ENCODE data around the gene PARP8.
"Not testable (repeated sequence)": the region's sequence is repeated elsewhere in the genome, so short reads cannot be mapped to it uniquely, and the experiment has no call there.

The PARP8 gene

GRCh38 chr5:50791813-50792212 is 125.4 kb downstream of the PARP8 start:
- DNase-seq: no peak

- DNase-seq: no peak
These were observed 126.4 kb downstream of the PARP8 start for GRCh38 chr5:50792843-50793242.

DNA sequence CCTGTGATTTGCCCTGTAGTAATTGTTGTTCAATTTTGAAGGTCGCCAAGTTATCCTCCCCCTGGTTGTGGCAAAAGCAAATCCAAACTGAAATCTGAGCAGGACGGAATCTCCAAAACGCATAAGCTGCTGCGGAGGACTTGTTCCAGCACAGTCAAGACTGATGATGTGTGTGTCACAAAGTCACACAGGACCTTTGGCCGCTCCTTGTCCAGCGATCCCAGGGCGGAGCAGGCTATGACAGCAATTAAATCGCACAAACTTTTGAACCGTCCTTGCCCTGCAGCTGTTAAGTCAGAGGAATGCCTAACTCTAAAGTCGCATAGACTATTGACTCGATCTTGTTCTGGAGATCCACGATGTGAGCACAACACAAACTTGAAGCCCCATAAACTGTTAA is 128.4 kb downstream of the PARP8 start:
- no peak for DNase-seq

DNA sequence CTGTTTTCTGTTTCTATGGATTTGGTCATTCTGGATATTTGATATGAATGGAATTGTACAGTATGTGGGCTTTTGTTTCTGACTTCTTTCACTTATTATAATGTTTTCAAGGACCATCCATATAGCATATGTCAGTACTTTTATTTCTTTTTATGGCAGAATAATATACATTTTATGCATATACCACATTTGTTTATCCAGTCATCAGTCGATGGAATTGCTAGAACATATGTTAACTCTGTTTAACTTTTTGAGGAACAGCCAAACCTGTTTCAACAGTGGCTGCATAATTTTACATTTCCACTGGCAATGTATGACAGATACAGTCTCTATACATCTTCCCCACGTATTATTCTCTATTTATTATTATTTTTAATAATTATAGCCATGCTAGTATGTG is 131.6 kb downstream of the PARP8 start:
- no peak for DNase-seq

DNA sequence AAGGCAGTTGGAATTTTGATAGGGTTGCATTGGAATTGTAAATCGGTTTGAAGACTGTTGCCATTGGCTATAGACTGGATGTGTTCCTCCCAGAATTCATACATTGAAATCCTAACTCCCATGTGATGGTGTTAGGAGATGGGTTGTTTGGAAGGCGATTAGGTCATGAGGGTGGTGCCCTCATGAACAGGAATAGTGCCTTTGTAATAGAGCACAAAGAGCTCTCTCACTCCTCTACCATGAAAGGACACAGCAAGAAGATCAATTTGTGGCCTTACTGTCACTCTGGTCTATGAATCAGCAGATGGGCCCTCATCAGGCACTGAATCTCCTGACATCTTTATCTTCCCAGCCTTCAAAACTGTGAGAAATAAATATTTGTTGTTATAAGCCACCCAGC is 133.2 kb downstream of the PARP8 start:
- no peak for DNase-seq

DNA sequence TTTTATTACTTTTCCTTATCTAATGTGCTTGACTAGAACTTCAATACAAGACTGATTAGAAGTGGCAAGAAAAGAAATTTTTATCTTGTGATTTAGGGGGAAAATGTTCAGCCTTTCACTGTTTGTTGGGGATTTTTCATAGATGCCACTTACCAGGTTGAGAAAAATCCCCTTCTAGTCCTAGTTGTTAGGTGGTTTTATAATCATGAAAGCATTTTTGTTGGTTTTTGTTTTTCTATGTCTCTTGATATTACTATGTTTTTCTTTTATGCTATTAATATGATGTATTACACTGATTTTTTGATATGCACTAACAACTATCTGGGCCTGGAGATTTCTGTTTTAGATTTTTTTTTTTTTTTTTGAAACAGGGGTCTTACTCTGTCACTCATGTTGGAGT is 134.0 kb downstream of the PARP8 start:
- DNase-seq: no peak

DNA sequence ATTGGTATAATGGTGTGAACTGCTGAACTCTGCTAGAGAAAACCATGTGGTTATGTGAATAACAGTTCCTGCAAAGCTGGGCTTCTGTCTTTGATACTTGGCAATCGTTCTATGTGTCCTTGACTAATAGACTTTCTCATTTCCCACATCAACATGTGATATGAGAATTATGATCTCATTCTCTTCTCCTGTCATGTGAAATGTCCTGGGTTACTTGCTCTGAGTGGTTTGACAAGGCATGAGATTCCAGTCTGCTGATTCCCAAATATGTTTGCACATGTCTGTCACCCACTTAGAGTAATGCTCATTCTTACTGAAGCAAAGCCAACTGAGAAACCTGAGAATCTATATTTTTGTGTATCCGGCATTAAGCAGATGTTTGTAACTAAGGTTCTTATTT is 141.2 kb downstream of the PARP8 start:
- DNase-seq: no peak

- no peak for DNase-seq
These were observed 142.0 kb downstream of the PARP8 start for GRCh38 chr5:50808406-50808805.

- not testable (repeated sequence) for DNase-seq
These were observed 145.3 kb downstream of the PARP8 start for GRCh38 chr5:50811746-50812145.

GRCh38 chr5:50813691-50814090 is 147.3 kb downstream of the PARP8 start:
- DNase-seq: no peak

DNA sequence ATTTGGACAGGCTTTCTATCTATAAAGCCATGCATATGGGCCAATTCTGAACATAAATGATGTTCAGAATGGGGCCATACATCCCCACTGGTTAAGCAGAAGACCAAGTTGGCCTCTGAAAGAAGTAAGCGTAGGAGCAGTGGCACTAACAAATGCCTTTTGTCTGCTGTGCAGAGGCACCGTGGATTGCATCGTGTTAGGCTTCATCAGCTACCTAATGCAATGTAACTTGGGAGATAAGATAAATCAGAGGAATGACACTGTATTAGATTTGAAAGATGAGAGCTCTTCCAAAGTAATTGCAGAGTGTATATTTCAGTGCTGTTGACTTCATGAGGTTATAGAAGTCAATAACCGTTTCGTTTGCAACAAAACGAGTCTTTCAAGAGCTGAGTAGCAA is 148.1 kb downstream of the PARP8 start:
- no peak for DNase-seq

DNA sequence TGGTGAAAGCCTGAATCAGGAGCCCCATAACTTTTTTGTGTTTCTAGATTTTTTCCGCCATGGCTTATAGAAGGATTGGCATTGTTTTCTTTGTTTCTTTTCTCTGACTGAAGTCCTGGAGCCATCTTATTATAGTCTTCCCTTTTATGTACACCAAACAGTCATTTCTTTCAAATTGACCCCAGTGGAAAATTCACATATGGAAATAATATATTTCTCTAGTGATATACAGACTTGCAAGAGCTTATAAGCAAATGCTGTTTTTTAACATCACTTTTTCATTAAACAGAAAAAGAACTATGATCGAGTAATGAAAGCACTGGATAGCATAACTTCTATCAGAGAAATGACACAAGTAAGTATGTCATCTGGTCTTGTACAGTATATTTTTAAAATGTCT is 155.6 kb downstream of the PARP8 start:
- DNase-seq: no peak

- no peak for DNase-seq
These were observed 156.3 kb downstream of the PARP8 start for GRCh38 chr5:50822761-50823160.

GRCh38 chr5:50823568-50823967 is 157.1 kb downstream of the PARP8 start:
- no peak for DNase-seq

DNA sequence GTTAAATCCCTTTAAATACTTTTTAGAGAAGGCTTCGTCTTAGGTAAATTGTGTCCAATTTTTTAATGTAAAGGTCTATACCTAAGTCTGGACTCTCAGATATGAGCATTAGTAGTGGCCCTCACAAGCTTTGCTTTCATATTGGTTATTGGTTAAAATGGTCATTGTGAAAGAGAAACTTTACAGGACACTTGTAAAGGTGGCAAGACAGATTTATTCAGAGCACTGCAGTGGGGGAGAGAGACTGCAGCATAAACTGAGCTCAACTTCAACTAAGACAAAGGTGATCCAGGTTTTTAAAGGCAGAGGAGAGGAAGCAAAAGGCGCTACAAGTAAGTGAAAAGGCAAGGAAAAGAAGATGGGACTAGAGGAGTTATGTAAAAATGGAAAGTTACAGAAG is 157.7 kb downstream of the PARP8 start:
- no peak for DNase-seq

DNA sequence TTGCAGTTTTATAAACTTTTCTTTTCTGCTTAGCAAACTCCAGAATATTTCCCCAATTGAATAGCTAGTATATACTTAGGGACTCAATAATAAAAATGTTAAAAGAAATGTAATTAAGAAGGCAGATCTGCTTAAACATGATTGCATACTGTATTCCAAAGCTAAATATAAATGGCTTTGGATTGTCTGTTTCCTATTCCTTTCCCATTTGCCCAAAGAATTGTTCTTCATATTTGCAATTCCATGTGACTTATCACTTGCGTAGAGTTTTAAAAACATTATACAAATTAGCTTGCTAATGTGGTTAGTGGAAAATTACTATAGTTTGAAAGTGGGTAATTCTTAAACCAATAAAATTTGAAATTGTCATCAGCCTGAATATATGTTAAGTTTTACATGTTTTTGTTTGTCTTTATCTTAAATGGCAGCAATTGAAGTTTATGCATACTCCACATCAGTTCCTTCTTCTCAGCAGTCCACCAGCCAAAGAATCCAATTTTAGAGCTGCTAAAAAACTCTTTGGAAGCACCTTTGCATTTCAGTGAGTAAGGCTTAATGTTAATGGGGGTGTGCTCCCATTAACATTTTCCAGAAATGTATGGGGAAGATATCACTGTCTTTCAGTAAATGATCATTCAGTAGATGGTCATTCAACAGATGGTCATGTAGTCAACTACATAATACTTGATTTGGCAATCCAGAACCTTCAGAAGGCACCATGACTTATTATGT is 161.2 kb downstream of the PARP8 start:
- no peak for DNase-seq

GRCh38 chr5:50829023-50829422 is 162.6 kb downstream of the PARP8 start:
- no peak for DNase-seq

- no peak for DNase-seq
These were observed 166.3 kb downstream of the PARP8 start for GRCh38 chr5:50832657-50833284.

DNA sequence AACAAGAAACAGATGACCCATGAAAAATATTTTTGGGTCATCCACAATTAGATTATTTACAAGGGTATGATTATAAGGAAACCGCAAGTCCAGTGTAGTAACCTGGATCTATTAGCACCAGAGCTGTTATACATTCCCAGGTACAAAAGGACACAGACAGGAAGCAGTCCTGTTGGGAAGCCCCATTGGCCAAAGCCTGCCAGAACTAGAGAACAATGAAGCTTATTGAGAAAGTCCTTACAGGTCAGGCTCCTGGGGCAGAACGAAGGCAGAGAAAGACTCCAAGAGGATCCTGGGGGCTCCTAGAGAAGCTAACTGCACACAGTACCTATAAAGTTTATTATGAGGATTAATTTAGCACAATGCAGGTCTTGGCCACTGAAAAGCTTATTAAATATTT is 169.9 kb downstream of the PARP8 start:
- no peak for DNase-seq

- no peak for DNase-seq
These were observed 173.0 kb downstream of the PARP8 start for GRCh38 chr5:50839472-50839871.

DNA sequence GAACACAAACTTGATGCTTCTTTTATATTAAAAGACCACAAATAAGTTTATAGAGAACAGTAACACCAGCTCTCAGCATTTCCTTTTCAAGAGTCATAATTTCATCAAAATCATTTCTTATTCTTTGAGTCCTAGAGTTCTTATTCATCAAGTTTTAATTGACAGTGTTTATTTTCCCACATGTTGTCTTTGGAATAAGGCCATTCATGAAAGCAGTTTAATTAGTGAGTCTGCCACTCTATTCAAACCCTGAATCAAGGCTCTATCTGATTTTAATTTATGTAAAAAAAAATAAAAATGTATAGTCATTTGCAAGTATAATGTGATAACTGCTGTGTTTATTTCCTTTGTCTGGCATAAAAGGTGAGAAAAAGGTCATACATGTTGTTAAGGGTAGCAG is 176.7 kb downstream of the PARP8 start:
- no peak for DNase-seq

- no peak for DNase-seq
These were observed 179.8 kb downstream of the PARP8 start for GRCh38 chr5:50846261-50846660.

GRCh38 chr5:50849554-50849953 is 183.1 kb downstream of the PARP8 start:
- no peak for DNase-seq

GRCh38 chr5:50853151-50853550 is 186.7 kb downstream of the PARP8 start:
- peak; percentile 18 for DNase-seq

DNA sequence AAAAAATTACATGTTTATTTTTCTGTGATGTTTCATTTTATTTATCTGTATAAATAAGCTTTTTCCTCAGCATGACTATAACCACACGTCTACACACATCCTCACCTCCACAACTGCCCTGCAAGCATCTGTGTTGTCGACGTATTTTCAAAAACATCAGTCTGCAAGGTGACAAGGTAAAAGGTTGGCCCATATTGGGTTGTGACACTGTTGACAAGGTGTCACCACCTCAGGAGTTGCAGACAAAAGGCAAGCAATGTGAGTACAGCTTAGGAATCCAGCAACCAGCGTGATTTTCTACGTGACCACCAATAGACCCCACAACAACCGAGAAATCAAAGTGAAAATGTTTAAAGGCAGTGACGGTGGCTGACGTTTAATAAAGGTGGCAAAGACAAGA is 187.6 kb downstream of the PARP8 start:
- DNase-seq: no peak
